NCI-H146 treated with DMSO at 0.1 percent for 48 hours (cell line): ENCODE data around the gene ASIC1.
"Not testable (repeated sequence)": the region's sequence is repeated elsewhere in the genome, so short reads cannot be mapped to it uniquely, and the experiment has no call there.

Experiments used
- DNase-seq: peaks from one replicate; lab custom pipeline; 2025; ENCODE audit not compliant: unreplicated experiment; lab: John Stamatoyannopoulos, UW

The ASIC1 gene

GRCh38 chr12:50084409-50084774 is 27.0 kb downstream of the ASIC1 start:
- DNase-seq, result not testable (repeated sequence)

GRCh38 chr12:50084775-50085614 is 27.6 kb downstream of the ASIC1 start, which contains the start of gene SMARCD1:
Gene SMARCD1, plus strand, starts transcription at chr12:50085342. Its CDS starts 28 bp downstream, at chr12:50085370.
- peak; percentile 94 for DNase-seq

- peak; percentile 59 for DNase-seq
These were observed 28.2 kb downstream of the ASIC1 start for GRCh38 chr12:50085615-50086072.

- no peak for DNase-seq
These were observed 28.8 kb downstream of the ASIC1 start for GRCh38 chr12:50086148-50086547.

DNA sequence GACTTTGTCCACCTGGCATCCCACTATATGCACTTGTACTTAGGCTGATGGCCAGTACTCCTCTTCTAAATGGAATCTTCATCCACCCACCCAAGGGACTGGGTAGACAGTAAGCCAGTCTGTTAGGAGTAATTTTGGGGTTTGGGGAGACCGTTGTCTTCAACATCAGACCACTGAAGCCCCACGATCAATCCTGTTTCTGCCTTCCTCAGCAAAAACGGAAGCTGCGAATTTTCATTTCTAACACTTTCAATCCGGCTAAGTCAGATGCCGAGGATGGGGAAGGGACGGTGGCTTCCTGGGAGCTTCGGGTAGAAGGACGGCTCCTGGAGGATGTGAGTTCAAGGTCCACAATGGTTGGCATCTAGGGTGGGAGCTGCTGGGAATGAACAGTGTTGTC is 29.8 kb downstream of the ASIC1 start:
- DNase-seq, result no peak

- DNase-seq, result no peak
These were observed 30.6 kb downstream of the ASIC1 start for GRCh38 chr12:50087995-50088394.

- DNase-seq, result peak; percentile 64
These were observed 31.4 kb downstream of the ASIC1 start for GRCh38 chr12:50088577-50089335.

- no peak for DNase-seq
These were observed 32.3 kb downstream of the ASIC1 start for GRCh38 chr12:50089730-50090129.

GRCh38 chr12:50090391-50090790 is 33.0 kb downstream of the ASIC1 start:
- no peak for DNase-seq

DNA sequence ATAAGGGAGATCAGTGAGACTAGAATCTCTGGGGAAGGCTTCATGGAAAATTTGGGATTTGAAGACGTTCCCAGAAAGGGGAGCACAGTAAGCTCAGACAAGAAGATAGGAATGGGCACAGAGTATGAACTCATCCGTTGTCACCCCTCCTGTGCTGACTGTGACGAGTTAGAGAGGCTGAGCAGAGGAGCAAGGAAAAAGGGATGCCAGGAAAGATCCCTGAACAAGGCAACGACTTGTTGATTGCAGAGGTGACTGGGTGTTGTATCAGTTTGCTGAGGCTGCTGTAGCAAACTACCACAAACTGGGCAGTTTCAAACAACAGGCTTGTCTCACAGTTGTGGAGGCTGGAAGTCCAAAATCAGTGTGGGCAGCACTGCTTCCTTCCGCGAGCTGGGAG is 40.6 kb downstream of the ASIC1 start:
- DNase-seq, result no peak

DNA sequence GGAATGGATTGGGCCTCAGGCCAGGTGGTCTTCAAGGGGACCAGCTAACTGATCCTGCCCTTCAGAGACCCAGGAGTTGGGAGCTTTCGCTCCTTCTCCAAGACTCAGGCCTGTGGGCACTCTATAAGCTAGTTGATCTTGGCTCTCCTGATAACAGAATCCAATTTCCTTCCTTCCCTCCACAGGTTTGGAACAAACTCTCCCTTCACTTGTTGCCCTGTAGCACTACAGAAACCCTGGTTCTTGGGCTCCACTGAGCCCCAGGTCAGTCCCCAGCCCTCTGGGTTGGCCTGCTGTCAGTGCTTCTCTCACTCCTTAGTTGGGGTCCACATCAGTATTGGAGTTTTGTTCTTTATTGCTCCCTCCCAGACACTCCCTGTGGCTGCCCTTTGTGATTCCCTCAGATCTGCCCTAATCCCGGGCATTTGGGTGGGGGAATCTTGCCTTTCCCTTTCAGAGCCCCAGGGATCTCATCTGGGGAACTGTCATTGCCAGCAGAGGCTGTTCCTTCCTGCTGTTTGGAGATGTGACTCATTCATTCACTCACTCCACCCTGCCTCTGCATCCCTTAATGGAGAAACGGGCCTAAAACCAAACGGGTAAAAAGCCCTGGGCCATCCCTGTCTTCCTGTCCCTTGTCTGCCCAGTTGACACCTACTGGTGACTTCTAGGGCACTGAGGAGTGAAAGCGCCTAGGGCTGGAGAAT is 42.1 kb downstream of the ASIC1 start:
- no peak for DNase-seq

DNA sequence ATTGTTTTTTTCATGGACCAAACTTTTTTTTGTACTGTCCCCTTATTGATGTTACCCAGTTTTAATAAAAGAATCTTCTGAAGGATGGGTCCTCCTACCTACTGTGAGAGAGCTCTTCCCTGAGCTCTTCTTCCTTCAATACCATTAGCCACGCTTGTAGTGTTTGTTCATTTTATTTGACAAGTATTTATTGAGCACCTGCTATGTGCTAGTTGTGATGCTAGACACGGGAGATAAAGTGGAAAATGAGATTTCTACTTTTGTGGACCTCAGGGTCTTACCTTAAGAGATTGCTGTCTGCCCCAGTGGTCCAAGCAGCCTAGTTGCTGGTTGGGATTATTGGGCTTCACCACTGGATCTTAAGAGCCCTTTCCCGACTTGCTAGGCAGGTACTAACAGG is 43.2 kb downstream of the ASIC1 start:
- no peak for DNase-seq

DNA sequence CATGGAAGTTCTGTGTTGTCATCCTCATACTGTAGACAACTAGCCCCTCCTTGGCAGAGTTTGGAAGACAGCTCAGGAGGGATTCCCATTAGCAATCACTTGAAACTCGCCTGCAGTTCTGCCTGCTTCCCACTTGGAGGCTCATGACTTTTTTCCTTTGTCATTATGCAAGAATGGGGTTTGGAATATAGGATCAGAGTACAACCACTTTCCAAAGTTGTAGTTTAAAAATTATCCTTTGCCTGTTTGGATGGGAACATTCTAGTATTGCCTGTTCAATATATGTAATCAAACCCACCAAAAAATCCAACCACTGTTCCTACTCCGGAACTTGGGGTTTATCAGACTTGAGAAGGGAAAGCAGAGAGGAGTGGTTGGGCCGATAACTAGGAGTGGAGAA is 44.3 kb downstream of the ASIC1 start:
- no peak for DNase-seq

DNA sequence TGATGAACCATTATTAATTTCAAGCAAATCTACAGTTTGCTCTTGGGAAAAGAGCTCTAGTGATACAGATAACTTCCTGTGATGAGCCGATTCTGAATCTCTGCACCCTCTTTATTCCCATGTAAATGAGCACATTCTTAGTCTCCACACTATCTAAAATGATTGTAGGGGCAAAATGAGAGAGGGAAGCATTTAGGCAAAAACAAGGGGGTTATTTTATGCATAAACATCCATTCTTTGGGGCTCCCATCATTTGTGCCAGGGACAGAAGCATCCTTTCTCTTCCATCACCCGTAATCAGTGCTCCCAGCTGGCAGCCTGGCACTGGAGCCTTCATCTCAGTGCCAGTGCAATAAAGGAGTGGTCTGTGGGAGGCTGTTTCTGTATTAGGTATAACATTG is 44.7 kb downstream of the ASIC1 start:
- DNase-seq, result no peak

GRCh38 chr12:50102646-50103309 is 45.4 kb downstream of the ASIC1 start:
- no peak for DNase-seq

GRCh38 chr12:50103351-50103750 is 46.0 kb downstream of the ASIC1 start:
- DNase-seq, result no peak

- DNase-seq, result peak; percentile 75
These were observed 46.4 kb downstream of the ASIC1 start, which contains the start of gene GPD1 for GRCh38 chr12:50103767-50104321. Gene GPD1, plus strand, starts transcription at chr12:50104008. Its CDS starts 43 bp downstream, at chr12:50104051.

DNA sequence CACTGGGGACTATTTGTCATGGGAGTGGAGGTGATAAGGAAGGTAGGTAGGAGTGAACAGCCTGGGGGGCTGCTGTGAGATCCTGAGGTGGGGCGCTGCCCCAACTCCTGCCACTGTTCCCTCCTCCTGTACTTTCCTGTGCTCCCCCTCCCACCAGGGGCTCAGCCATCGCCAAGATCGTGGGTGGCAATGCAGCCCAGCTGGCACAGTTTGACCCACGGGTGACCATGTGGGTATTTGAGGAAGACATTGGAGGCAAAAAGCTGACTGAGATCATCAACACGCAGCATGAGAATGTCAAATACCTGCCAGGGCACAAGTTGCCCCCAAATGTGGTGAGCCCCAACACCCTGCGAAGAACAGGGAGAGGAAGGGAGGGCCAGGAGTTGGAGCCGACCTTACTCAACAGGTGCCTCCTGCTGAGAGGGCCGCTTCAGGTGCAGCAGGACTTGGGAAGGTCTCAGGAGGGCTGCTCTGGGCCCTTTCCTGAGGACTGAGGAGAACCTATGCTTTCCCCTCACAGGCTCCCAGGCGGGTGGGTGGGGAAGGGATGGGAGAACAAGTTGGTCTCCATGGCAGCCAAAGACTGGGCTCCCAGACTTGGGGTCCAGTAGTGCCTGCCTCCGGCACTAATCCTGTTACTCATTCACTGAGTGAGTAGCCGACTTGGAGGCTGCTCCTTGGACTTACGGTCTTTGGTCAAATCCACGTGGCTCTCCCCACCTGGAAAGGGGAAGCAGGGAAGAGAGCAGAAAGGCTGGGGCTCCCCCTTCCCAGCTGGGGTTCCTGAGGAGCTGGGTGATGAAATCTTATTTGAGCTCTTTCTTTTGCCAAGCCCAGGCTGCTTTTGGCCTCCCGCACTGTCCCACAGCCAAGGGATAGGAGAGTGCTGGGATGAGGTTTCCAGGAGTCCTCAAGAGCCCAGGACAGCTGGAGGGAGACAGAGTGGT is 47.3 kb downstream of the ASIC1 start:
- DNase-seq, result no peak

DNA sequence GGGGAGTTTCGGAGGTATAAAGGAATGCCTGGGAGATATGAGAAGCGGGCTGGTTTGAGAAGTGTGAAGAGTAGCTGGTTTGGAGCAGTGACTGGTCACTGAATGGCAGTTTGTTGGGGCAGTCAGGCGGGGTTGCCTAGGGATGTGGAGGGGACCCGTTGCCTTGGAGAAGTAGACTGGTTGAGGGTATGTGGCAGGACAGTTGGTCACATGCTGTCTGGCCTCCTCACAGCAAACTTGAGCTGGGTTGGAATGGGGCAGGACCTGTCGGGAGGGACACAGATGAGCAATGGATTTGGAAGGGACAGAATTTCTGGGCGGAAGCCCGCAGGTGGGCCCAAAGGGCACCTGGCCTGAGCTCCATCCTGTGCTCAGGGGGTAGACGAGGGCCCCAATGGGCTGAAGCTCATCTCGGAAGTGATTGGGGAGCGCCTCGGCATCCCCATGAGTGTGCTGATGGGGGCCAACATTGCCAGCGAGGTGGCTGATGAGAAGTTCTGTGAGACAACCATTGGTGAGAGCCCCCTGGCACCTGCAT is 48.6 kb downstream of the ASIC1 start:
- no peak for DNase-seq
